Spleen (tissue), 7 donors: ENCODE results near the gene TEKT3.

Experiments used
- POLR2A ChIP-seq, 3 donors: fragments of 450-650 bp; IDR thresholded peaks; one replicate each; pipeline ENCODE4 v1.5.1; 2017; ENCODE audit warnings: antibody characterized with exemption in 3 of 3, mild to moderate bottlenecking in 1 of 3
- POLR2AphosphoS5 ChIP-seq, 3 donors: sonication (generic); formaldehyde crosslinking; IDR thresholded peaks; one replicate each; pipeline ENCODE4 v1.5.1; 2017; ENCODE audit warnings: antibody characterized with exemption in 3 of 3
- TF ChIP-seq, protein P1 (sequence below), 11 experiments: fragments of 200-600 bp in 7 of 11; fragments of 450-650 bp in 4 of 11; sonication (generic) in 4 of 11; IDR thresholded peaks in 8 of 11; conservative IDR thresholded peaks in 3 of 11; 1 replicate in 7 of 11; 2 replicates in 4 of 11; pipeline versions ENCODE4 v1.4.0 to v1.8.0; 2016 to 2021; ENCODE audit warnings: antibody characterized with exemption in 11 of 11, inconsistent platforms in 4 of 11, mild to moderate bottlenecking in 1 of 11
- donor health status: DM: no; HTN: no; CAD: no; lungs with moderate emphysema.
- donor health status: DM: no; HTN: no; CAD: no.
- donor health status: DM: no; HTN: no; CAD: no.

DNA sequence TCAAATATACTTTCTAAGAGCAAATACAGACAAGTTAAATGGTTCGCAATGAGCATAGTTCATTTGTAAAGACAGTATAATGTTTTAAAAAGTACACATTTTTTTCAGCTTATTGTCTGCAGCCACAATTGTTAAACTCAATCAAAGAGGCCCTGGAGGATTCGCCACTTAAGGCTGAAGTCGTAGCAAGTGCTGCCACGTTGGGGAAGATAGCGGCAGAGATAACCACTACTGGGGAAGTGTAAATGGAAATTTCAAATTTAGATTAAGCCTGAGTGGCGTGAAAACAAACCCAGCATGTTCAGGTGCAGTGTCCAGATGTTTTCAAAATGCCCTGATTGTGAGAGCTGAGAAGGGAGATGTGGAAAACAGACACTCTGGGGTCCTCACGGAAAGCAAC, 84.7 kb downstream of the TEKT3 start:
- TF ChIP-seq POLR2A (IDR thresholded peaks at IDR 0.05) (no peak), POLR2AphosphoS5 (IDR thresholded peaks at IDR 0.05) (no peak)
- TF ChIP-seq, protein P1, sequence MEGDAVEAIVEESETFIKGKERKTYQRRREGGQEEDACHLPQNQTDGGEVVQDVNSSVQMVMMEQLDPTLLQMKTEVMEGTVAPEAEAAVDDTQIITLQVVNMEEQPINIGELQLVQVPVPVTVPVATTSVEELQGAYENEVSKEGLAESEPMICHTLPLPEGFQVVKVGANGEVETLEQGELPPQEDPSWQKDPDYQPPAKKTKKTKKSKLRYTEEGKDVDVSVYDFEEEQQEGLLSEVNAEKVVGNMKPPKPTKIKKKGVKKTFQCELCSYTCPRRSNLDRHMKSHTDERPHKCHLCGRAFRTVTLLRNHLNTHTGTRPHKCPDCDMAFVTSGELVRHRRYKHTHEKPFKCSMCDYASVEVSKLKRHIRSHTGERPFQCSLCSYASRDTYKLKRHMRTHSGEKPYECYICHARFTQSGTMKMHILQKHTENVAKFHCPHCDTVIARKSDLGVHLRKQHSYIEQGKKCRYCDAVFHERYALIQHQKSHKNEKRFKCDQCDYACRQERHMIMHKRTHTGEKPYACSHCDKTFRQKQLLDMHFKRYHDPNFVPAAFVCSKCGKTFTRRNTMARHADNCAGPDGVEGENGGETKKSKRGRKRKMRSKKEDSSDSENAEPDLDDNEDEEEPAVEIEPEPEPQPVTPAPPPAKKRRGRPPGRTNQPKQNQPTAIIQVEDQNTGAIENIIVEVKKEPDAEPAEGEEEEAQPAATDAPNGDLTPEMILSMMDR (IDR thresholded peaks at IDR 0.05 in 8 of 11, conservative IDR thresholded peaks at IDR 0.05 in 3 of 11) = no peak
